OCI-LY3 (cell line): ENCODE data around the gene FAF2.

ENCODE experiments used
- EZH2phosphoT487 ChIP-seq: fragments of 200-600 bp; shearing (Covaris generic); IDR thresholded peaks from 2 replicates; pipeline ENCODE4 v1.6.1; 2018; ENCODE audit warnings: antibody characterized with exemption, mixed run types, low read depth
- TF ChIP-seq, protein P1 (sequence below): fragments of 200-600, 300-600 bp; sonication (generic); IDR thresholded peaks from 2 replicates; pipeline ENCODE4 v1.5.1; 2014; ENCODE audit warnings: antibody characterized with exemption, low read length, low read depth

DNA sequence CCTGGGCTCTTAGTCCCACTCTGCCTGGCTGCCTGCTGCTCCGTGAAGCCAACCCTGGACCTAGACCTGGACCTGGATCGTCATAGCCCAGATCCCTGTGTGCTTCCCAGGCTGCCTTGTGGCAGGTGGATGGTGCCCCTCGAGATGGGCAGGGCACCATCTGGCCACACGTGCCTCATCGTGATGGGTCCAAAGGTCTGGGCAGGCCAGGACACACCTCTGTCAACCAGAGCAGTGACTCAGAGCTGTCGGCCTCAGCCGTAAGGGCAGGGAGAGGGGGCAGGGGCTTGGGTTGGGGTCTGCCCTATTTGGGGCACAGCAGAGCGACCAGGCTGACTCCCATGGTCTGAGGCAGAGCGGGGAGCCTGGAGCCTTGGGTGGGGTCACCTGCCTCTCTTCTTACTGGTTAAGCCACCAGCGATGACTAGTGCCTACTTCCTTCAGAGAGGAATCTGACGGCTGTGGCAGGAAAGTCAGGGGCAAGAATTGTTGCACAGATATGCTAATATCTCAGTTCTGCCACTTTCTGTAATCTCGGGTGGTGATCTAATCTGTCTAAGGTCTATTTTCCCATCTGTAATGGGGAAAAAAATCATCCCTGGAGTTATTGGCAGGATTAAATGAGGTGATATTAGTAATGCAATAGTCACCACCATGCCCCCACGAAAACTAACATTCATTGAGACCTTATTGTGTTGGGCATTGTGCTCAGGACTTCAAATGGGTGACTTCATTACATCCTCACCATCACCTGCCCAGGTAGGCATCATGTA is 97.7 kb downstream of the FAF2 start:
- TF ChIP-seq, protein P1, sequence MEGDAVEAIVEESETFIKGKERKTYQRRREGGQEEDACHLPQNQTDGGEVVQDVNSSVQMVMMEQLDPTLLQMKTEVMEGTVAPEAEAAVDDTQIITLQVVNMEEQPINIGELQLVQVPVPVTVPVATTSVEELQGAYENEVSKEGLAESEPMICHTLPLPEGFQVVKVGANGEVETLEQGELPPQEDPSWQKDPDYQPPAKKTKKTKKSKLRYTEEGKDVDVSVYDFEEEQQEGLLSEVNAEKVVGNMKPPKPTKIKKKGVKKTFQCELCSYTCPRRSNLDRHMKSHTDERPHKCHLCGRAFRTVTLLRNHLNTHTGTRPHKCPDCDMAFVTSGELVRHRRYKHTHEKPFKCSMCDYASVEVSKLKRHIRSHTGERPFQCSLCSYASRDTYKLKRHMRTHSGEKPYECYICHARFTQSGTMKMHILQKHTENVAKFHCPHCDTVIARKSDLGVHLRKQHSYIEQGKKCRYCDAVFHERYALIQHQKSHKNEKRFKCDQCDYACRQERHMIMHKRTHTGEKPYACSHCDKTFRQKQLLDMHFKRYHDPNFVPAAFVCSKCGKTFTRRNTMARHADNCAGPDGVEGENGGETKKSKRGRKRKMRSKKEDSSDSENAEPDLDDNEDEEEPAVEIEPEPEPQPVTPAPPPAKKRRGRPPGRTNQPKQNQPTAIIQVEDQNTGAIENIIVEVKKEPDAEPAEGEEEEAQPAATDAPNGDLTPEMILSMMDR: no peak
- TF ChIP-seq EZH2phosphoT487: no peak
